Ectodermal cell (in vitro differentiated cells): ENCODE results near the gene DMD.

Source experiments
- H3K27ac ChIP-seq: 2 replicates; pipeline ENCODE4 v1.7.0; 2013; ENCODE audit warnings: mild to moderate bottlenecking, low read depth, low read length; ENCODE audit not compliant: insufficient read depth, poor library complexity, severe bottlenecking
- H3K27me3 ChIP-seq: 2 replicates; pipeline ENCODE4 v1.7.0; 2013; ENCODE audit warnings: mild to moderate bottlenecking, low read length; ENCODE audit not compliant: insufficient read depth, control insufficient read depth, poor library complexity, severe bottlenecking
- H3K36me3 ChIP-seq: one replicate; pipeline ENCODE4 v1.7.0; 2013; ENCODE audit warnings: low read length; ENCODE audit not compliant: control insufficient read depth, insufficient read depth
- H3K4me1 ChIP-seq: one replicate; pipeline ENCODE4 v1.7.0; 2013; ENCODE audit warnings: low read length; ENCODE audit not compliant: control insufficient read depth, insufficient read depth
- H3K4me3 ChIP-seq: 2 replicates; pipeline ENCODE4 v1.7.0; 2013; ENCODE audit warnings: low read depth, low read length, control low read depth; ENCODE audit not compliant: insufficient read depth
- H3K9me3 ChIP-seq: 2 replicates; pipeline ENCODE4 v1.7.0; 2013; ENCODE audit warnings: mild to moderate bottlenecking, low read length, moderate library complexity; ENCODE audit not compliant: control insufficient read depth
- WGBS, 2 experiments: methylation state at CpG; one replicate each; pipeline ENCODE4 v1.1.7; 2013; ENCODE audit warnings: missing lambda C conversion rate in 2 of 2; 5-methylcytosine and 5-hydroxymethylcytosine counted together

Gene DMD

DNA sequence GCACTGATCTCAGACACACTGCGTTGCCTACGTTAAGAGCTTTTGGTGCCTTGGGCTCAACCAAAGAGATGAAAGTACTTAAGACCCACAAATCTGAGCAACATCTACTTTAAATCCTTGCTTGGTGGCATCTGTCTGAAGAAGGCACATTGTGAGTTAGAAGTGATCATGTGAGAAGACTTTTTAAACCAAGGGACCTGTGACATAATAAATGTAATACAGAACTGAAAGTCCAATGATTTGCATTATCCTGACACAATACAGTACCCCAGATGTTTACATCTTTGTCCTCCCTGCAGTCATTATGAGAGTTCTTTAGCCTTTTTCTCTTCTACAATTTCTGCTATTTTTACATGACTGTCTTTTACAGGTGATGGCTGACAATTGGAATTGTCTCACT lies 2042.8 kb downstream of the DMD start:
- 97 to 100% methylated on average over 2 of the region's 2 CpGs for WGBS, 2 experiments
- no peaks in the 10 kb centered on the region for H3K4me1 ChIP-seq
- no peaks in the 10 kb centered on the region for H3K9me3 ChIP-seq
- no peaks in the 10 kb centered on the region for H3K36me3 ChIP-seq
- no peak overlapping the region for H3K27ac ChIP-seq
- no peaks in the 10 kb centered on the region for H3K27me3 ChIP-seq
- H3K4me3 ChIP-seq, result no peak overlapping the region

DNA sequence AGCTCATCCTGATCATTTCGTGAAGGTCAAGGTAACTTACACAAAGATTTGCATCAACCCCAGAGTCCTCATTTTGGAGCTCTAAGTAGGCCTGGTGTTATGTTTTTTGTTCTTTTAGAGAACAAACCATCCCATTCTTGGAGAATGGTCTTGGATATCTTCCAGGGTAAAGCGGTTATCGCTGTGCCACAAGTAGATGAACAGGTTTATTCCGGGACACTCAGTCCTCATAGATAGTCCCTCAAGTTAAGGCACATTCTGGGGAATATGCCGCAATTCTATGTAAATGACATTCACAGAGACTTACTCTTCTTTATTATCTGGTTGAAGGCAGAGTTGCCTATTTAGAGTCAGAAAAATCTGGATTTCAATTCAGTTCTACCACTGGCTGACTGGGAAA lies 2044.5 kb downstream of the DMD start:
- Histone ChIP-seq H3K27me3 (no peaks in the 10 kb centered on the region), H3K27ac (no peak overlapping the region), H3K4me1 (no peaks in the 10 kb centered on the region), H3K36me3 (no peaks in the 10 kb centered on the region), H3K4me3 (no peak overlapping the region), H3K9me3 (no peaks in the 10 kb centered on the region)
- WGBS, 2 experiments, result 94 to 100% methylated on average over 5 of the region's 5 CpGs

DNA sequence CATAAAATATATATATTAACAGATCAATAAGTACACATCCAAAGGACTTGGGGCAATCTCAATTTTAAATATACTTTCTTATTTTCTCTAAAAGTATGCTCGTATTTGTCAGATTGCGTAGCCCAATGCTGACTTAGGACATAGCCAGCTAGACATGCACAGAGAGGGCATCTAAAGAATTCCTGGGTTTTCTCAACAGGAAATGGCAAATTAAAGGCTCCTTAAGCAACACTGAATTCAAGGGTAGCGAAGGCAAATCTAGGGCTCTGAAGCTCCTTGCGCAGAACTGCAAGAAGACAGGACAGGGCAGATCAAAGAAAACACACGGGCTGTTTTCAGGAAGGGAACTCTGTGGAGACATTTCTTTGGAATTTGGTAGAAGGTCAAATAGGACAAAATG lies 2044.9 kb downstream of the DMD start:
- H3K9me3 ChIP-seq, result no peaks in the 10 kb centered on the region
- no peak overlapping the region for H3K27ac ChIP-seq
- H3K36me3 ChIP-seq, result no peaks in the 10 kb centered on the region
- H3K27me3 ChIP-seq, result no peaks in the 10 kb centered on the region
- 94 to 97% methylated on average over 5 of the region's 5 CpGs for WGBS, 2 experiments
- no peak overlapping the region for H3K4me3 ChIP-seq
- no peaks in the 10 kb centered on the region for H3K4me1 ChIP-seq

DNA sequence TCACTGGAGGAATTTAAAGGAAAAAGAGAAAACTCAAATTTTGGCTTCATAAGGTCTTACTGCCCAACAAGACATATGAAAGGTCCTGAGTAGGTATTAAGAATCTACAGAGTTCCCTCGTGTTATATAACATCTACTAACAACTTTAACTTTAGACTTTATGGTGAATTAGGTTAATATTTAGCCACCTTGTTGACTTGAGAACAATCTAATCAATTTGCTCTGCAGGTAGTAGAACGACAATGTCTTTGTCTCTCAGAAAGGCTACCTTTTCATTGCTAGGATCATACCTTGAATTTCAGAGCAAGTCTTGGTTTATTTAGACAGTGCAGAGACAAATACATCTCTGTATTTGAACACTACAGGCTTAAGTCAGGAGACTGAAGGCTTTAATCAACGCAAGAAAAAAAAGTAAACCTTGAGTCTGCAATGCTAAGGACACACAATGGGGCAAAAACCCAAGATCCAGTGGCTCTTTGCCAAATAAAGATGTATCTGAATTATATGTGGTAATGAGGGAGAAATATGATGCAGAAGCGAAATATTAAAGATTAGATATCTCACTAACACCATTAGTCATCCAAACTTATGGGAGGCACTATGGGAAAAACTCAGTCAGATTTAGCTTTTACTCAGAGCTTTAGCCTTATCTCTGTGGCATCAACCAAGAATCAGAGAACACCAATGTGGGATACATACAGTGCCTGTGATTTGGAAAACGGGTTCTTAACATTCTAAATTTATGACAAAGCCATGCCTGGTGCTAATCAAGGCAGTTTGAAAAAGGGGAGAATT lies 2045.9 kb downstream of the DMD start:
- Histone ChIP-seq H3K27me3 (no peaks in the 10 kb centered on the region), H3K36me3 (no peaks in the 10 kb centered on the region), H3K27ac (no peak overlapping the region), H3K4me1 (no peaks in the 10 kb centered on the region), H3K9me3 (no peaks in the 10 kb centered on the region), H3K4me3 (no peak overlapping the region)
- WGBS, 2 experiments, result 93 to 94% methylated on average over 3 to 4 of the region's 5 CpGs

DNA sequence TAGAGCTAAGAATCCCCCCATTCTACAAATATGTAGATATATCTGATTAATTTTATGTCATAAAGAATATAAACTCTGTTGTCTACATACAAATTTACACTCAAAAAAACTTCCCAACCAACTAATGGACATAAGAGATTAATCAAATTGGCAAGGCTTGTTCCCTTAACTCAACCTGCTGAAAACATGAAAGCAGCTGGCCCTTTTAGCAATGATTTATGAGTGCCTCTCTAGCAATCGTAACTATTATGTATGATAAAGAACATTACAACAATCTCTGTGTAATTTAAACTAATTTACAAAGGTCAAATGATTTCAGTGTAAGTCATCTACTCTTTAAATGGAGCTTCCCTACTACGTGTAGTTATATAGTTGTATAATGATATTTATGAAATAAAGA lies 2056.4 kb downstream of the DMD start:
- H3K27me3 ChIP-seq, result no peaks in the 10 kb centered on the region
- H3K4me3 ChIP-seq, result no peak overlapping the region
- no CpG with 5 or more reads among the region's 2 CpGs for WGBS, 2 experiments
- no peaks in the 10 kb centered on the region for H3K9me3 ChIP-seq
- no peak overlapping the region for H3K27ac ChIP-seq
- H3K36me3 ChIP-seq, result no peaks in the 10 kb centered on the region
- no peaks in the 10 kb centered on the region for H3K4me1 ChIP-seq

DNA sequence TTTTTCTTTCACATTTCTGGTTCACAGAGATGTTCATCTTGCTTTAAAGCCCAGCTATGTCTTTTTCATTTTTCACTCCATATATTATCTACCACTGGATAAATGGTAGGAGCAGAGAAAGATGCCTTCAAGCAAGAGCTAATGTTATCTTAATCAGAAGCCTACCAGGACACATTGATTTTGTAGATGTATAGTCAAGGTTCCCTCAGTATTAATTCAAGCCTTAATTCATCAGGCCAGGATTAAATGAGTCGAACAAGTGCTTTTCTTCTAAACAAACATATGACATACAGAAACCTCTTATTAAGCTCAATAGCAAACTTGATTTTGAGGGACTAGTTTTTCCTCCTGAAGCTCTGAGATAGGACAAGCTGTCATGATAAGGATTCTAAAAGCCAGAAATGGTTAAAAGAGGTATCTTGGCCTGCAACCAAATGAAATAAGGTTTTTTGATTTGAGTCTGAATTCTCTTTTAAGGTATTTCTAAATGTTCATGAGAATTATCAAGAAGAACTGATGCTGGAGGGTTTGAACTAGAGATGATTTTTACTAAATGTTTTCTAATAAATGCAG lies 2057.8 kb downstream of the DMD start:
- H3K27ac ChIP-seq, result no peak overlapping the region
- no peaks in the 10 kb centered on the region for H3K27me3 ChIP-seq
- WGBS, 2 experiments, result 80% methylated on average over 1 of the region's 1 CpG; no CpG with 5 or more reads in 1 of the 2 experiments
- H3K36me3 ChIP-seq, result no peaks in the 10 kb centered on the region
- no peaks in the 10 kb centered on the region for H3K9me3 ChIP-seq
- H3K4me3 ChIP-seq, result no peak overlapping the region
- H3K4me1 ChIP-seq, result no peaks in the 10 kb centered on the region

DNA sequence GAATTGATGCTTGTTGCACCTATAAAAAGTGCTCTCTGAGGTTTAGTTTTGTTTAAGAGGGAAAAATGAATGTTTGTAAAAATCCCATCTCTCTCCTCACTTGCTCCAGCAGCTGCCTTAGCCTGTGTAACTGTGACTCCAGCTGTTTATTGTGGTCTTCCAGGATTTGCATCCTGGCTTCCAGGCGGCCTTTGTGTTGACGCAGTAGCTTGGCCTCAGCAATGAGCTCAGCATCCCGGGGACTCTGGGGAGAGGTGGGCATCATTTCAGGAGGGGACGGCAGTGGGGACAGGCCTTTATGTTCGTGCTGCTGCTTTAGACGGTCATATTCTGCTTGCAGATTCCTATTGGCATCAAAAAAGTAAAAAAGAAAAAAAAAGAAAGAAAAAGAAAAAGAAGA lies 2064.2 kb downstream of the DMD start:
- H3K27me3 ChIP-seq, result no peaks in the 10 kb centered on the region
- no peaks in the 10 kb centered on the region for H3K36me3 ChIP-seq
- 74 to 84% methylated on average over 5 to 6 of the region's 6 CpGs for WGBS, 2 experiments
- H3K4me1 ChIP-seq, result no peaks in the 10 kb centered on the region
- H3K27ac ChIP-seq, result no peak overlapping the region
- H3K4me3 ChIP-seq, result no peak overlapping the region
- no peaks in the 10 kb centered on the region for H3K9me3 ChIP-seq

DNA sequence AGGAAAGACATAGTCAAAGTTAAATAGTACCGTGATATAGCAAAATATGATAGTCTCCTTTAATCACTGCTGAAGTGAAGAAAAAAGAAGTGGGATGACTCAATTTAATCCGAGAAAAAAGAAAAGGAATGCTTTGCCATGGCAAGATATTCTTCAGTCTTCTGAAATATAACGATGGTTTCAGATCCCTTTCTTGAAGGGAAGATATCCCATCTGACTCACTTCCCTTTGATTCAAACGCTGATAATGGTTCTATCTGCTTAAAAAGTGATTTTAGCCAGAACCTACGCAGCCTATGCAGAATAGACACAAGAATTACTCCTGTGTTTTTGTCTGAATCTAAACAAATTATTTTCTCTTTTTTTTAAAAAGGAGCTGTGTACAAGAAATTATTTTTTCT lies 2071.4 kb downstream of the DMD start:
- H3K4me1 ChIP-seq, result no peaks in the 10 kb centered on the region
- WGBS, 2 experiments, result 83 to 94% methylated on average over 3 to 5 of the region's 5 CpGs

DNA sequence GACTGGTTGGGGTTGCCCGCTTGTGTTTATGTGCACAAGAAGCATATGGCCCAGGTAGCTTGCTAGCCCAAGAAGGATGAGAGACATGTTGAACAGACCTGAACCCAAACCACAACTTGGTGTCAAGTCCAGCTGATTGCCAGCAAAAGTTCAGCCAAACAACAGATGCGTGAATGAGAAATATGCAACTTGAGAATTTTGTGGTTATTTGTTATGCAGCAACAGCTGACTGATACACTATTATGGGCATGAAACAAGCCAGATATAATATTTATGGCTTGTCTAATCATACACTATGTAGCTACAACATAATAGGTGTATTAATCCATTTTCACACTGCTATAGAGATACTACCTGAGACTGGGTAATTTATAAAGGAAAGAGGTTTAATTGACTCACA lies 2073.2 kb downstream of the DMD start:
- Histone ChIP-seq H3K36me3 (no peaks in the 10 kb centered on the region), H3K9me3 (no peaks in the 10 kb centered on the region), H3K4me1 (no peaks in the 10 kb centered on the region), H3K27ac (no peak overlapping the region), H3K27me3 (no peaks in the 10 kb centered on the region), H3K4me3 (no peak overlapping the region)
- WGBS, 2 experiments, result 91 to 98% methylated on average over 2 of the region's 2 CpGs

More for the DNA sequence above, 2071.4 kb downstream of the DMD start:
- H3K4me3 ChIP-seq, result no peak overlapping the region
- no peak overlapping the region for H3K27ac ChIP-seq
- H3K9me3 ChIP-seq, result no peaks in the 10 kb centered on the region
- H3K36me3 ChIP-seq, result no peaks in the 10 kb centered on the region
- H3K27me3 ChIP-seq, result no peaks in the 10 kb centered on the region

DNA sequence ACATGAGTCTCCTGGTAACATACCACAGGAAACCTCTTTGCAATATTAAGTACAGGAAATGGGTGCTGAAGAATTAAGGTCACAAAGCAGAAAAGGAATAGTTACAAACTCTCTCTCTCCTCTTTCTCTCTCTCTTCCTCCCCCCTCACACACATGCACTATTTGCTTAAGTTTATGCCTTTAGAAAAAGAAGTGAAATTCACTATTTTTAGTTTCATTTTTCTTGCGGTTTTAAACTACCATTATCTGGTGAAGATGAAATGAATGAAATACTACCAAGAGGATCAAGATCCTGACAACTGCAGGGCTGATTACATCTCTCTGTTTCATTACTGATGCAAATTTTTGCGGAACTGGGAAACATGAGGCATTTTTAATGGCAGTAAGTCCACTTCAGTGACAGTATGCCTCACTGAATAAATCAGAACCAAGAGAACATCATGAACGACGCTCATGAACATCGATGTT lies 2075.2 kb downstream of the DMD start:
- H3K4me1 ChIP-seq, result no peaks in the 10 kb centered on the region
- no peaks in the 10 kb centered on the region for H3K36me3 ChIP-seq
- no peaks in the 10 kb centered on the region for H3K27me3 ChIP-seq
- no peaks in the 10 kb centered on the region for H3K9me3 ChIP-seq
- 87 to 96% methylated on average over 1 to 5 of the region's 5 CpGs for WGBS, 2 experiments
- H3K27ac ChIP-seq, result no peak overlapping the region
- no peak overlapping the region for H3K4me3 ChIP-seq
